ENCODE data around the gene M1AP. TPM values are rescaled to one million over a fixed set of nuclear protein-coding genes. Genes with fewer than 3 reads are reported as not detected.
A peak's percentile ranks its signal among the peaks of the same experiment; 100 is the strongest.

The M1AP gene
- total RNA-seq, 1 experiment from 2014 or later, result not detected

DNA sequence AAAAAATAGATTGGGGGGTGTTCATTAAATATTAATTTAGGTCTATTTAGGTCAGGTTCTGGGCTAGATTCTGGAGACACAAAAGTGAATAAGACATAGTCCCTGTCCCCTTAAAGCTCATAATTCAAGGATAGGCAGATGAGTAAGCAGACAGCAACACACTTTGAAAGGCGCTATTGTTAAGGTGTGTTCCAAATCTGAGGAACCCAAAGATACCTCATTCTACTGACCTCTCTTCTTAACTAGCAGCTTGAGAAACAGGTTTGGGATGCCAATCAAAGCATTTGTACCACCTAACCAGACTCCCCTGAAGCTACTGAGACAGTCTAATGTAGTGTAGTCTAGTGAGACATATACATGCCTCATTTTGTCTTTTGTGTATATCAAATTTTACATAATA, 40.8 kb upstream of the M1AP start:
- ATAC-seq (peak; percentile 42), DNase-seq (peak; percentile 61)
- H3K36me3 ChIP-seq (ENCODE audit: low read depth, low read length), result no peaks in the 10 kb centered on the region
- no peaks in the 10 kb centered on the region for H3K9me3 ChIP-seq (ENCODE audit: low read length)
- no peak overlapping the region for H3K9ac ChIP-seq (ENCODE audit: low read length)
- H2AFZ ChIP-seq (ENCODE audit: low read length), result no peak overlapping the region
- no peak overlapping the region for H3K27ac ChIP-seq (ENCODE audit: low read length)
- POLR2A ChIA-PET (ENCODE audit: unreplicated experiment), result no interaction called here
- TF ChIP-seq, protein P1, sequence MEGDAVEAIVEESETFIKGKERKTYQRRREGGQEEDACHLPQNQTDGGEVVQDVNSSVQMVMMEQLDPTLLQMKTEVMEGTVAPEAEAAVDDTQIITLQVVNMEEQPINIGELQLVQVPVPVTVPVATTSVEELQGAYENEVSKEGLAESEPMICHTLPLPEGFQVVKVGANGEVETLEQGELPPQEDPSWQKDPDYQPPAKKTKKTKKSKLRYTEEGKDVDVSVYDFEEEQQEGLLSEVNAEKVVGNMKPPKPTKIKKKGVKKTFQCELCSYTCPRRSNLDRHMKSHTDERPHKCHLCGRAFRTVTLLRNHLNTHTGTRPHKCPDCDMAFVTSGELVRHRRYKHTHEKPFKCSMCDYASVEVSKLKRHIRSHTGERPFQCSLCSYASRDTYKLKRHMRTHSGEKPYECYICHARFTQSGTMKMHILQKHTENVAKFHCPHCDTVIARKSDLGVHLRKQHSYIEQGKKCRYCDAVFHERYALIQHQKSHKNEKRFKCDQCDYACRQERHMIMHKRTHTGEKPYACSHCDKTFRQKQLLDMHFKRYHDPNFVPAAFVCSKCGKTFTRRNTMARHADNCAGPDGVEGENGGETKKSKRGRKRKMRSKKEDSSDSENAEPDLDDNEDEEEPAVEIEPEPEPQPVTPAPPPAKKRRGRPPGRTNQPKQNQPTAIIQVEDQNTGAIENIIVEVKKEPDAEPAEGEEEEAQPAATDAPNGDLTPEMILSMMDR (conservative IDR thresholded peaks at IDR 0.05; ENCODE audit: low read depth, low read length), result no peak
- TF ChIP-seq EZH2phosphoT487 (IDR thresholded peaks at IDR 0.05; ENCODE audit: borderline replicate concordance, low read length), result no peak
- no peak overlapping the region for H3K4me3 ChIP-seq (ENCODE audit: low read length)
- H3K4me2 ChIP-seq (ENCODE audit: low read length), result peak overlapping the region; percentile 22; the same call in 1 of the 2 replicates
- BruUV-seq (replicated peaks), result no TSS peak
- intact Hi-C loops (cut with micrococcal nuclease), result no loop called here
- peaks cover 35% of the 10 kb centered on the region for H3K4me1 ChIP-seq (ENCODE audit: insufficient read depth, low read length)
- H3K79me2 ChIP-seq (ENCODE audit: low read length), result no peaks in the 10 kb centered on the region
- no peaks in the 10 kb centered on the region for H3F3A ChIP-seq (ENCODE audit: low read length, unreplicated experiment)
- no peaks in the 10 kb centered on the region for H3K27me3 ChIP-seq (ENCODE audit: low read length)
- CTCF ChIA-PET, result no interaction called here
- H4K20me1 ChIP-seq (ENCODE audit: low read length), result no peaks in the 10 kb centered on the region
- no peaks in the 10 kb centered on the region for H3K9me2 ChIP-seq (replicated peaks; ENCODE audit: low read length)

DNA sequence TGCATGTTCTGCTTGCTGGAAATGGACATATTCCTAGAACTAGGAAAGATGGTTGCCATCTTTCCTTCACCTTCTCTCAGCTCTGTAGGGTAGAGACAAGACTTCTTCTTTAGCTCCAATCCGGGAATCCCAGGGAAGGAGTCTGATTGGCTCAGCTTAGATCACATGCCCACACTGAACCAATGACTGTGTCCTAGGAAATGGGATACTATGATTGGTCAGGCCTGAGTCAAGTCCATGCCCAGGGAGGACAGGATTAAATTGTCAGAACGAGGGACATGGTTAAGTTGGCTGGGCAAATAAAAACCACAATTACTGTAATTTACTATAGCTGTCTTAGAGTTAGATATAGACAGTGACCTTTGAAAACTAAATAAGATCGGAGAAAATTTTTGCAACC, 37.3 kb upstream of the M1AP start:
- Histone ChIP-seq H3K27ac (ENCODE audit: low read length) (no peak overlapping the region), H3K79me2 (ENCODE audit: low read length) (no peaks in the 10 kb centered on the region), H2AFZ (ENCODE audit: low read length) (no peak overlapping the region), H3K9me2 (replicated peaks; ENCODE audit: low read length) (no peaks in the 10 kb centered on the region), H3F3A (ENCODE audit: low read length, unreplicated experiment) (no peaks in the 10 kb centered on the region), H3K4me2 (ENCODE audit: low read length) (no peak overlapping the region), H3K4me3 (ENCODE audit: low read length) (no peak overlapping the region), H4K20me1 (ENCODE audit: low read length) (no peaks in the 10 kb centered on the region), H3K27me3 (ENCODE audit: low read length) (no peaks in the 10 kb centered on the region), H3K9me3 (ENCODE audit: low read length) (no peaks in the 10 kb centered on the region), H3K9ac (ENCODE audit: low read length) (no peak overlapping the region), H3K36me3 (ENCODE audit: low read depth, low read length) (no peaks in the 10 kb centered on the region), H3K4me1 (ENCODE audit: insufficient read depth, low read length) (peaks cover 10% of the 10 kb centered on the region)
- no peak for DNase-seq
- no peak for ATAC-seq
- ChIA-PET POLR2A (ENCODE audit: unreplicated experiment) (no interaction called here), CTCF (no interaction called here)
- intact Hi-C loops (cut with micrococcal nuclease), result no loop called here
- BruUV-seq (replicated peaks), result no TSS peak
- TF ChIP-seq, protein P1 (conservative IDR thresholded peaks at IDR 0.05; ENCODE audit: low read depth, low read length), result no peak
- TF ChIP-seq EZH2 (IDR thresholded peaks at IDR 0.05; ENCODE audit: low read length, unreplicated experiment) (no peak), EZH2phosphoT487 (IDR thresholded peaks at IDR 0.05; ENCODE audit: borderline replicate concordance, low read length) (no peak)

DNA sequence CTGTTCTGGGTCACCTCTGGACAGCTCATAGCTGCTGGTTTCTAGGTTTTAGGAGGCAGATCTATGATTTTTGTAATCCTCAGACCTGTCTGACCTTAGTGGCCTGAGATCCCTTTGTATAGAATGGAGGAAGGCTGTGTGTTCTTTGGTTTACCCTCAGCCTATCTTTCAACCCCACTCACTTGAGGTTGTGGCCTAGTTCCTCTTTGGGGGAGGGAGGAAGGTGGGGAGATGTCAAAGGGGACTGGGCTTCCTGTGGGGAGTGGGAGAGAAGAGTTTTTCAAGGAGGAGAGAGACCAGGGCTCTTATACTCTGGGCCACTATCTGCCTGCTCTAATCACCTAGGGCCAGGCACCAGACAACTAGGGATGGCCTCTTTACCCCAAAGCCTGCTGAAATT, 34.4 kb upstream of the M1AP start:
- Histone ChIP-seq H3K36me3 (ENCODE audit: low read depth, low read length) (no peaks in the 10 kb centered on the region), H3K79me2 (ENCODE audit: low read length) (no peaks in the 10 kb centered on the region)
- POLR2A ChIA-PET (ENCODE audit: unreplicated experiment), result no interaction called here

More for the DNA sequence above, 34.4 kb upstream of the M1AP start:
- no peak overlapping the region for H3K4me2 ChIP-seq (ENCODE audit: low read length)
- H3K4me3 ChIP-seq (ENCODE audit: low read length), result no peak overlapping the region
- no peak overlapping the region for H2AFZ ChIP-seq (ENCODE audit: low read length)
- no peaks in the 10 kb centered on the region for H3K9me3 ChIP-seq (ENCODE audit: low read length)
- BruUV-seq (replicated peaks), result no TSS peak
- H3F3A ChIP-seq (ENCODE audit: low read length, unreplicated experiment), result no peaks in the 10 kb centered on the region
- H3K27ac ChIP-seq (ENCODE audit: low read length), result no peak overlapping the region
- H3K4me1 ChIP-seq (ENCODE audit: insufficient read depth, low read length), result no peaks in the 10 kb centered on the region
- no peaks in the 10 kb centered on the region for H4K20me1 ChIP-seq (ENCODE audit: low read length)
- CTCF ChIA-PET, result no interaction called here
- intact Hi-C loops (cut with micrococcal nuclease), result no loop called here
- ATAC-seq (no peak), DNase-seq (no peak)
- H3K27me3 ChIP-seq (ENCODE audit: low read length), result no peaks in the 10 kb centered on the region
- H3K9ac ChIP-seq (ENCODE audit: low read length), result no peak overlapping the region
- no peaks in the 10 kb centered on the region for H3K9me2 ChIP-seq (replicated peaks; ENCODE audit: low read length)
- no peak for TF ChIP-seq EZH2 (IDR thresholded peaks at IDR 0.05; ENCODE audit: low read length, unreplicated experiment)
- TF ChIP-seq, protein P1 (conservative IDR thresholded peaks at IDR 0.05; ENCODE audit: low read depth, low read length), result no peak
